ENCODE measurements around the gene JAK2. TPM values are rescaled to one million over a fixed set of nuclear protein-coding genes. Genes with fewer than 3 reads are reported as not detected.

Gene JAK2
- total and polyA plus RNA-seq, 2 donors from 2014 or later = 4.5 to 23.3 TPM

GRCh38 chr9:4973902-4974301 lies 11.2 kb upstream of the JAK2 start:
- Histone ChIP-seq H3K4me1 (ENCODE audit: control insufficient read depth in 2 of 3, insufficient read depth in 2 of 3, low read depth in 1 of 3, low read length in 3 of 3) (no peaks in the 10 kb centered on the region), H3K36me3 (ENCODE audit: control insufficient read depth in 2 of 3, insufficient read depth in 3 of 3, low read length in 3 of 3) (no peaks in the 10 kb centered on the region), H3K27me3 (ENCODE audit: control insufficient read depth, insufficient read depth, low read length) (no peaks in the 10 kb centered on the region), H3K9ac (ENCODE audit: low read length in 3 of 3) (no peak overlapping the region), H3K9me3 (ENCODE audit: control insufficient read depth in 2 of 3, insufficient read depth in 1 of 3, low read length in 3 of 3) (no peaks in the 10 kb centered on the region), H3K4me3 (ENCODE audit: low read length in 3 of 3) (no peak overlapping the region), H3K27ac (ENCODE audit: low read depth in 2 of 2, low read length in 2 of 2) (no peak overlapping the region)
- DNase-seq (no peak), FAIRE-seq (no peak)
- no peak for TF ChIP-seq CTCF (IDR thresholded peaks at IDR 0.05; ENCODE audit: borderline replicate concordance, extremely low read depth, insufficient read depth)
- intact Hi-C loops (cut with DNase I) = no loop called here

- Histone ChIP-seq H3K9me3 (ENCODE audit: control insufficient read depth in 2 of 3, insufficient read depth in 1 of 3, low read length in 3 of 3) (no peaks in the 10 kb centered on the region), H3K4me3 (ENCODE audit: low read length in 3 of 3) (no peak overlapping the region), H3K4me1 (ENCODE audit: control insufficient read depth in 2 of 3, insufficient read depth in 2 of 3, low read depth in 1 of 3, low read length in 3 of 3) (peaks cover 5 to 11% (median 6%) of the 10 kb centered on the region in 3 donors), H3K36me3 (ENCODE audit: control insufficient read depth in 2 of 3, insufficient read depth in 3 of 3, low read length in 3 of 3) (no peaks in the 10 kb centered on the region), H3K27me3 (ENCODE audit: control insufficient read depth, insufficient read depth, low read length) (no peaks in the 10 kb centered on the region), H3K9ac (ENCODE audit: low read length in 3 of 3) (no peak overlapping the region), H3K27ac (ENCODE audit: low read depth in 2 of 2, low read length in 2 of 2) (no peak overlapping the region)
- TF ChIP-seq CTCF (IDR thresholded peaks at IDR 0.05; ENCODE audit: borderline replicate concordance, extremely low read depth, insufficient read depth) = no peak
- intact Hi-C loops (cut with DNase I) = no loop called here
- peak in 2 of 5 donors; percentile 64 to 83 for DNase-seq
- no peak for FAIRE-seq
Observed at GRCh38 chr9:4979239-4979638, 5.8 kb upstream of the JAK2 start.

GRCh38 chr9:4980086-4980727 lies 4.9 kb upstream of the JAK2 start:
- intact Hi-C loops (cut with DNase I) = no loop called here
- no peak overlapping the region for H3K9ac ChIP-seq (ENCODE audit: low read length in 3 of 3)
- H3K27ac ChIP-seq (ENCODE audit: low read depth in 2 of 2, low read length in 2 of 2) = no peak overlapping the region
- H3K27me3 ChIP-seq (ENCODE audit: control insufficient read depth, insufficient read depth, low read length) = no peaks in the 10 kb centered on the region
- H3K36me3 ChIP-seq (ENCODE audit: control insufficient read depth in 2 of 3, insufficient read depth in 3 of 3, low read length in 3 of 3) = no peaks in the 10 kb centered on the region
- DNase-seq (no peak), FAIRE-seq (no peak)
- no peak for TF ChIP-seq CTCF (IDR thresholded peaks at IDR 0.05; ENCODE audit: borderline replicate concordance, extremely low read depth, insufficient read depth)
- H3K9me3 ChIP-seq (ENCODE audit: control insufficient read depth in 2 of 3, insufficient read depth in 1 of 3, low read length in 3 of 3) = no peaks in the 10 kb centered on the region
- no peak overlapping the region for H3K4me3 ChIP-seq (ENCODE audit: low read length in 3 of 3)
- peaks cover 5 to 11% (median 6%) of the 10 kb centered on the region in 3 donors for H3K4me1 ChIP-seq (ENCODE audit: control insufficient read depth in 2 of 3, insufficient read depth in 2 of 3, low read depth in 1 of 3, low read length in 3 of 3)
